ENCODE results near the gene CDKN2B-AS1. TPM values are rescaled to one million over a fixed set of nuclear protein-coding genes. Genes with fewer than 3 reads are reported as not detected.
A peak's percentile ranks its signal among the peaks of the same experiment; 100 is the strongest.
"Not testable (repeated sequence)": the region's sequence is repeated elsewhere in the genome, so short reads cannot be mapped to it uniquely, and the experiment has no call there.

The CDKN2B-AS1 gene
- total RNA-seq (1 to 10 TPM; 2.1 to 6.6 (median 3.1) TPM), polyA plus RNA-seq (1 to 10 TPM in 2 of 3 donors, under 1 TPM in 1; 0.90 to 1.9 (median 1.0) TPM)
- long read RNA-seq, donor 1 = 0 reads
- long read RNA-seq, donor 2 = 0 reads

DNA sequence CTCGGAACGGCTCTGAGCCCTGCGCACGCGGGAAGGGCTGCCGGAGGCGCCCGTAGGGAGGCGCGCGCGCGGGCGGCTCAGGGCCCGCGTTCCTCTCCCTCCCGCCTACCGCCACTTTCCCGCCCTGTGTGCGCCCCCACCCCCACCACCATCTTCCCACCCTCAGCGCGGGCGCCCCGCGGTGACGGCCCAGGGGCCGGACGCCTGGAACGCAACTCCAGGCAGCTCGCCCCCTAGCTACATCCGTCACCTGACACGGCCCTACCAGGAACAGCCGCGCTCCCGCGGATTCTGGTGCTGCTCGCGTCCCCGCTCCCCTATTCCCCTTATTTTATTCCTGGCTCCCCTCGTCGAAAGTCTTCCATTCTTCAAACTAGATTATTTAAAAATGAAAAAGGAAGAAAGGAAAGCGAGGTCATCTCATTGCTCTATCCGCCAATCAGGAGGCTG is at the start of gene CDKN2B-AS1:
CDKN2B-AS1 (plus strand) TSS at position 236 of the 450 bp plus-strand sequence.
- peak within 1 kb of the TSS; percentile 39 to 92 (median 83) for H3K4me3 ChIP-seq
- TF ChIP-seq POLR2A (IDR thresholded peaks at IDR 0.05) (no peak), POLR2AphosphoS5 (IDR thresholded peaks at IDR 0.05) (no peak)
- 0 to 1% (median 0%) methylated on average over 13 to 43 of the region's 43 CpGs for WGBS, 5 donors
- H3K9me3 ChIP-seq = peaks cover 0 to 5% (median 0%) of the 10 kb centered on the region in 8 donors
- intact Hi-C loops (cut with DNase I; ENCODE audit: low total_unique reads) = loop anchor here (5.0 kb wide), 1 partner anchor 182 kb away; no protein-coding TSS in a partner anchor
- DNase-seq = peak; percentile 93
- H3K4me1 ChIP-seq = peaks cover 7 to 56% (median 24%) of the 10 kb centered on the region in 6 donors
- no peaks in the 10 kb centered on the region for H3K36me3 ChIP-seq
- peaks cover 0 to 40% (median 10%) of the 10 kb centered on the region in 7 donors for H3K27me3 ChIP-seq (replicated peaks in 1 of 7)
- H3K27ac ChIP-seq = peak within 1 kb of the TSS; percentile 54 to 97 (median 94)

GRCh38 chr9:21945606-21946005 is 49.0 kb upstream of the CDKN2B-AS1 start:
- H3K27ac ChIP-seq = no peak overlapping the region
- no peaks in the 10 kb centered on the region for H3K9me3 ChIP-seq
- 79 to 98% (median 96%) methylated on average over 2 of the region's 2 CpGs for WGBS, 5 donors
- intact Hi-C loops (cut with DNase I; ENCODE audit: low total_unique reads) = no loop called here
- no peaks in the 10 kb centered on the region for H3K36me3 ChIP-seq
- no peak for DNase-seq
- no peak for TF ChIP-seq POLR2A (IDR thresholded peaks at IDR 0.05)
- no peak for TF ChIP-seq POLR2AphosphoS5 (IDR thresholded peaks at IDR 0.05)
- TF ChIP-seq CTCF (IDR thresholded peaks at IDR 0.05 in 8 of 11, conservative IDR thresholded peaks at IDR 0.05 in 3 of 11) = no peak
- H3K4me1 ChIP-seq = no peaks in the 10 kb centered on the region
- H3K27me3 ChIP-seq (replicated peaks in 1 of 7) = peaks cover 0 to 17% (median 0%) of the 10 kb centered on the region in 7 donors
- H3K4me3 ChIP-seq = no peak overlapping the region

- Histone ChIP-seq H3K9me3 (peaks cover 0 to 7% (median 0%) of the 10 kb centered on the region in 8 donors), H3K27ac (no peak overlapping the region), H3K36me3 (no peaks in the 10 kb centered on the region), H3K27me3 (replicated peaks in 1 of 7) (peaks cover 0 to 46% (median 17%) of the 10 kb centered on the region in 7 donors), H3K4me3 (no peak overlapping the region), H3K4me1 (no peaks in the 10 kb centered on the region)
- no peak for DNase-seq
- no peak for TF ChIP-seq POLR2A (IDR thresholded peaks at IDR 0.05)
- TF ChIP-seq CTCF (IDR thresholded peaks at IDR 0.05 in 8 of 11, conservative IDR thresholded peaks at IDR 0.05 in 3 of 11) = no peak
- no peak for TF ChIP-seq POLR2AphosphoS5 (IDR thresholded peaks at IDR 0.05)
- 65 to 96% (median 77%) methylated on average over 2 of the region's 2 CpGs for WGBS, 5 donors
- intact Hi-C loops (cut with DNase I; ENCODE audit: low total_unique reads) = no loop called here
Observed at GRCh38 chr9:21958833-21959232, 35.8 kb upstream of the CDKN2B-AS1 start.

DNA sequence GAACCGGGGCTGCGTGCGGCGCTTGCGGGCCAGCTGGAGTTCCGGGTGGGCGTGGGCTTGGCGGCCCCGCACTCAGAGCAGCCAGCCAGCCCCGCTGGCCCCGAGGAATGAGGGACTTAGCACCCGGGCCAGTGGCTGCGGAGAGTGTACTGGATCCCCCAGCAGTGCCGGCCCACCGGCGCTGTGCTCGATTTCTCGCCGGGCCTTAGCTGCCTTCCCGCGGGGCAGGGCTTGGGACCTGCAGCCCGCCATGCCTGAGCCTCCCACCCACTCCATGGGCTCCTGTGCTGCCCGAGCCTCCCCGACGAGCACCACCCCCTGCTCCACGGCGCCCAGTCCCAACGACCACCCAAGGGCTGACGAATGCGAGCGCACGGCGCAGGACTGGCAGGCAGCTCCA is 35.3 kb upstream of the CDKN2B-AS1 start:
- H3K4me3 ChIP-seq; H3K9me3 ChIP-seq; H3K36me3 ChIP-seq; H3K27ac ChIP-seq; intact Hi-C loops (cut with DNase I; ENCODE audit: low total_unique reads); DNase-seq; H3K4me1 ChIP-seq: not testable (repeated sequence)
- H3K27me3 ChIP-seq (replicated peaks in 1 of 7) = peaks cover 0 to 48% (median 22%) of the 10 kb centered on the region in 7 donors
- WGBS, 5 donors = 84 to 98% (median 97%) methylated on average over 11 to 31 of the region's 33 CpGs

GRCh38 chr9:21961569-21961968 is 33.0 kb upstream of the CDKN2B-AS1 start:
- DNase-seq = no peak
- WGBS, 5 donors = 87 to 97% (median 88%) methylated on average over 2 of the region's 2 CpGs
- Histone ChIP-seq H3K4me1 (peaks cover 9 to 21% (median 15%) of the 10 kb centered on the region in 6 donors), H3K27me3 (replicated peaks in 1 of 7) (peaks cover 8 to 71% (median 45%) of the 10 kb centered on the region in 7 donors), H3K9me3 (peaks cover 0 to 7% (median 0%) of the 10 kb centered on the region in 8 donors), H3K4me3 (no peak overlapping the region), H3K36me3 (no peaks in the 10 kb centered on the region), H3K27ac (no peak overlapping the region)
- no peak for TF ChIP-seq POLR2AphosphoS5 (IDR thresholded peaks at IDR 0.05)
- no peak for TF ChIP-seq CTCF (IDR thresholded peaks at IDR 0.05 in 8 of 11, conservative IDR thresholded peaks at IDR 0.05 in 3 of 11)
- no peak for TF ChIP-seq POLR2A (IDR thresholded peaks at IDR 0.05)
- intact Hi-C loops (cut with DNase I; ENCODE audit: low total_unique reads) = no loop called here
